ENCODE results near the gene NCOR2. TPM values are rescaled to one million over a fixed set of nuclear protein-coding genes. Genes with fewer than 3 reads are reported as not detected.

The NCOR2 gene
- total and polyA plus RNA-seq, 2 of the 8 experiments (the other 6 are each of a cell fraction or from before 2014, with no cell fraction given), result 14.8 to 275 TPM

DNA sequence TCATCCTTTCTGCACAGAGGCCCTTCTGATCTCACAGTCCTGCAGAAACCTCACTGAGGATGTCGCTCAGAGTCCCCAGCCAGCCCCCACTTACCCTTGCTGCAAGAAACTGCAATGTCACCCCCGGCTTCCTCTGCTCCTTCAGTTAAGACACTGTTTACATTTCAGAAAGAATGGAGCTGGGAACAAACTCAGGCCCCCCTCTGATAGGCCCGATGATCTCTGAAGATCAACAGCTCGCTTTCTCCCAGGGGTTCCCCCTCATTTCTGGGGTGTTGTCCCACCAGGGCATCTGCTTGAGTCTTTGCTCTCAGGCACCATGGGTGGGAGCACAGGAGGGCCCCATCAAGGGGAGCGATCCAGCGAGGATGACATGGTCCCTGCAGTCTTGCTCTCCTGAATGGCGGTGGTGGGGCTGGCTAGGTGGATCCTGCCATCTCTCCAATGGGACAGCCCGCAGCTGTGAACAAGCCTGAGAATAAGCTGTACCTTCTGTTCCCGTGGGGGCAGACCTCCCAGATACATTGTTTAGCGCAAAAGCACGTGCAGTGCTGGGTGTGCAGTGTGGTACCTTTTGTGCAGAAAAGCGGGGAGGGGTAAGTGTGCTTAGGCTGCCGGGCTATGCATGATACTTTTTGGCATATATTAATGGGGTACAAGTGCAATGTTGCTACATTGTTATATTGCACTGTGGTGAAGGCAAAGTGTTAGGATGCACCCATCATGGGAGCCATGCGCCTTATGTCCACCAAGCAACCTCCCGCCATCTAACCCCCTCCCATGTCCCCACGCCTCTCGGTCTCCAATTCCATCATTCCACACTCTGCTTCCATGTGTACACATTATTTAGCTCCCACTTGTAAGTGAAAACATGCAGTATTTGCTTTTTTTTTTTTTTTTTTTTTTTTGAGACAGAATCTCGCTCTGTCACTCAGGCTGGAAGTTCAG lies 6.7 kb upstream of the NCOR2 start (continued):
- TF ChIP-seq HDAC2 (IDR thresholded peaks at IDR 0.05; ENCODE audit: borderline replicate concordance in 1 of 2, low read depth in 2 of 2, low read length in 2 of 2), result no peak
- no peak for TF ChIP-seq CREB1 (IDR thresholded peaks at IDR 0.05)
- TF ChIP-seq POU5F1 (IDR thresholded peaks at IDR 0.05; ENCODE audit: low read depth, low read length), result no peak
- TF ChIP-seq, protein P1, sequence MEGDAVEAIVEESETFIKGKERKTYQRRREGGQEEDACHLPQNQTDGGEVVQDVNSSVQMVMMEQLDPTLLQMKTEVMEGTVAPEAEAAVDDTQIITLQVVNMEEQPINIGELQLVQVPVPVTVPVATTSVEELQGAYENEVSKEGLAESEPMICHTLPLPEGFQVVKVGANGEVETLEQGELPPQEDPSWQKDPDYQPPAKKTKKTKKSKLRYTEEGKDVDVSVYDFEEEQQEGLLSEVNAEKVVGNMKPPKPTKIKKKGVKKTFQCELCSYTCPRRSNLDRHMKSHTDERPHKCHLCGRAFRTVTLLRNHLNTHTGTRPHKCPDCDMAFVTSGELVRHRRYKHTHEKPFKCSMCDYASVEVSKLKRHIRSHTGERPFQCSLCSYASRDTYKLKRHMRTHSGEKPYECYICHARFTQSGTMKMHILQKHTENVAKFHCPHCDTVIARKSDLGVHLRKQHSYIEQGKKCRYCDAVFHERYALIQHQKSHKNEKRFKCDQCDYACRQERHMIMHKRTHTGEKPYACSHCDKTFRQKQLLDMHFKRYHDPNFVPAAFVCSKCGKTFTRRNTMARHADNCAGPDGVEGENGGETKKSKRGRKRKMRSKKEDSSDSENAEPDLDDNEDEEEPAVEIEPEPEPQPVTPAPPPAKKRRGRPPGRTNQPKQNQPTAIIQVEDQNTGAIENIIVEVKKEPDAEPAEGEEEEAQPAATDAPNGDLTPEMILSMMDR (IDR thresholded peaks at IDR 0.05; ENCODE audit: control extremely low read depth in 1 of 3, insufficient read depth in 1 of 3, low read depth in 1 of 3, low read length in 3 of 3), result no peak
- no peak for TF ChIP-seq PHF8 (conservative IDR thresholded peaks at IDR 0.05; ENCODE audit: low read depth, low read length)
- TF ChIP-seq RNF2 (IDR thresholded peaks at IDR 0.05; ENCODE audit: borderline replicate concordance, low read depth, low read length, missing control alignments, poor library complexity, severe bottlenecking), result no peak
- no peak for TF ChIP-seq JUND (IDR thresholded peaks at IDR 0.05; ENCODE audit: low read length)

Measured in H1 (cell line).